Raji (cell line): ENCODE data around the gene PLA2G4C.

Experiments used
- POLR2A ChIP-seq: IDR thresholded peaks from 2 replicates; pipeline ENCODE4 v1.6.1; 2011; ENCODE audit warnings: low read depth, low read length, control low read depth; ENCODE audit not compliant: insufficient read depth

Gene PLA2G4C

GRCh38 chr19:48121066-48121465 is 10.4 kb upstream of the PLA2G4C start:
- no peak for TF ChIP-seq POLR2A

GRCh38 chr19:48120505-48120904 is 9.9 kb upstream of the PLA2G4C start:
- TF ChIP-seq POLR2A, result no peak

GRCh38 chr19:48118131-48118517 is 7.5 kb upstream of the PLA2G4C start:
- no peak for TF ChIP-seq POLR2A

GRCh38 chr19:48117515-48118130 is 7.0 kb upstream of the PLA2G4C start:
- no peak for TF ChIP-seq POLR2A

- TF ChIP-seq POLR2A, result no peak
These were observed 2.7 kb upstream of the PLA2G4C start for GRCh38 chr19:48113190-48113917.

GRCh38 chr19:48111280-48111679 is 663 bp upstream of the PLA2G4C start:
- TF ChIP-seq POLR2A, result no peak

GRCh38 chr19:48108997-48109782 is 1.4 kb downstream of the PLA2G4C start:
- TF ChIP-seq POLR2A, result no peak

GRCh38 chr19:48103922-48104321 is 6.7 kb downstream of the PLA2G4C start:
- TF ChIP-seq POLR2A, result no peak

GRCh38 chr19:48102870-48103751 is 7.5 kb downstream of the PLA2G4C start:
- no peak for TF ChIP-seq POLR2A

GRCh38 chr19:48095612-48096175 is 14.9 kb downstream of the PLA2G4C start:
- no peak for TF ChIP-seq POLR2A

GRCh38 chr19:48094855-48095203 is 15.8 kb downstream of the PLA2G4C start:
- TF ChIP-seq POLR2A, result no peak

GRCh38 chr19:48094129-48094854 is 16.3 kb downstream of the PLA2G4C start:
- TF ChIP-seq POLR2A, result no peak

- TF ChIP-seq POLR2A, result no peak
These were observed 20.3 kb downstream of the PLA2G4C start for GRCh38 chr19:48090281-48090802.
